Stimulated activated CD4-positive, alpha-beta T cell treated with anti-CD3 and anti-CD28 coated beads, TNF-alpha, amount 100 ng/mL, for 24 hours (primary cell): Measurements from ENCODE around the gene KIF21A.

Source experiments
- DNase-seq, 3 experiments: peaks; one replicate each; pipeline ENCODE4 v3.0.0-alpha.2; 2020; ENCODE audit warnings: low read depth in 3 of 3

KIF21A gene

DNA sequence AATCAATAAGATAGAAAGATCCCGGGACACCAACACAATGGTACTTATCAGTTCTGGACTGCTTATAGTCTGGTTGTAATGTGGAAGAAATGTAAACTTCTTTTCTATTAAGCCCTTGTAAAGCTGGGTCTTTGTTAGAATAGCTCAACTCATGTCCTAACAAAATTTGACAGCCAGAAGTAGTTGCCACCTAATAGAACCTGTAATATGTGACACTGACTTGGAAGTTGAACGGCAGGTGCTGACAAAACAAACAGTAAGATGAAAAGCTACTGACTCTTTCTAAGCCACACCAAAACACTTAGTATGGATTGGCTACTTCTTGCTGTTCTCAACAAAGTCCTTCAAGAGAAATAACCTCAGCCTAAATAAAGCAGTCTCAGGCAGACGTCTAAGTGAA is 56.6 kb downstream of the KIF21A start:
- no peak for DNase-seq

DNA sequence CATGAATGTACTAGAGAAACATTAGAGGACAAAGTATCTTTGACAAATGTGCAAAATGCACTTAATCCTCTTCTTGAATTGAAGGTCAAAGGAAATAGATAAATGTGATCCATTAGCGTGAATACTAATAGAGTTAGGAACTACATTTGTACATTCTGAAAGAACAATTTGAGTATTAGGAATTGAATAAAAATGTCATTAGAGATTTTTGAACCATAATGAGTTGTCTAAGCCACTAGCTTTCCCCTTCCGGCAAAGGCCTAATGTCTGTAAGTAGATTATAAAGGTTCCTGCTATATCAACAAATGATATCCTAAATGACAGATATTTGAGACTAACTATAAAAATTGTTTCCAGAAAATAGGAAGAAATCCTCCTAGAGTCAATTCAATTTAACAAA is 59.8 kb downstream of the KIF21A start:
- DNase-seq = no peak

DNA sequence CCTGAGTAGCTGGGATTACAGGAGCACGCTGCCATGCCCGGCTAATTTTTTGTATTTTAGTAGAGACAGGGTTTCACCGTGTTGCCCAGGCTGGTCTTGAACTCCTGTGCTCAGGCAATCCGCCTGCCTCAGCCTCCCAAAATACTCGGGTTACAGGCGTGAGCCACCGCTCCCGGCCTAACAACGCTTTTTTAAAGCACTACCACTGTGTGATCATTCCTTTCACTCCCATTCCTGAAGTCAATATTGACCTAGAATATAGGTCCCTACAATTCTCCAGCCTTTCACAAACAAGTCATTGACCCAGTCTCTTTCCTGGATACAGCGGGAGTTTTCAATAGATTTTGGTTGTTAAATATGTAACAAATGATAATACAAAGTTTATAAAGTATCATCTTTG is 62.8 kb downstream of the KIF21A start:
- DNase-seq = no peak

DNA sequence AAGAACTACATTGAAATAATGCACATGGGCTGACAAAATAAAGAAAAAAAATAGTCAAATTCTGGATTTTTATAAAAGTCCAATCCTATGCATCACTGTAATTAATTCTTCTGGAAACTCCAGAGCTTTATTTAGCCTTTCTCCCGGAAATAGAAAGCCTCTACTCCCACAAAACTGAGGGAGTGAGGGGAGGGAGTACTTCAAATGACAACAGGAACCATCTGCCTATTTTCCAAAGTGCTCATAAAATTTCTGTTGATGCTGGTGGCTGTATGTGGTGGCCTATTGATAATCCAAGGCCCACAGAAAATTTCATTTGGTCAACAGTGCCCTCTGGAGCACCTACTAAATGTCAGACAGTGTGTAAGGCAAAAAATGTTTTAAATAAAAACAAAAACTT is 64.6 kb downstream of the KIF21A start:
- DNase-seq = no peak

DNA sequence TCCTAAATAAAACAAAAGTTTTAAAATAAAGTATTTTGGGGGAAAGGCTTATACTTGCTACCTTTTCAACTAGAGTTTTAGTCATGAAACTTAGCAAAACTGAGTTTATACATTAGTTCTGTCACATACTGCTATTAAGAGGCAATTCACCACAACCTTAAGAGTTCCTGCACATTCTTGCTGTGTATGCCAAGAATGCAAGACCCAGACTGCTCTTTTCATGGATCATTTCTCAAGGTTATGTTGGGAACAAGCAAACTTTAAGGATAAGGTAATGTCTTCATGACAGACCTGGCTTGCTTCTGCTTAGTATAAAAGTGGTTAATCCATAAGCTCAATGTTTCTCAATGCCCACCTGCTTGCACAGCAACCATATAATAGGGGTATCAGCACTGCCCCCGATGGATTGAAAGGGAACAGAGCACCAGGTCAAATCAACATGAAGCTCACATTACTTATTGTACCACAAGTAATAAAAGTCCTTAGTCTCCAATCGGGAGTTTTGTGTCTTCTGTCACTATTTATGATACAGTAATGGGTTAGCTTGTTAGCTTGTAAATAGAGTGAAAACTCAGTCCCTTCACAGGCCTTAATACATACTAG is 67.6 kb downstream of the KIF21A start:
- no peak for DNase-seq

DNA sequence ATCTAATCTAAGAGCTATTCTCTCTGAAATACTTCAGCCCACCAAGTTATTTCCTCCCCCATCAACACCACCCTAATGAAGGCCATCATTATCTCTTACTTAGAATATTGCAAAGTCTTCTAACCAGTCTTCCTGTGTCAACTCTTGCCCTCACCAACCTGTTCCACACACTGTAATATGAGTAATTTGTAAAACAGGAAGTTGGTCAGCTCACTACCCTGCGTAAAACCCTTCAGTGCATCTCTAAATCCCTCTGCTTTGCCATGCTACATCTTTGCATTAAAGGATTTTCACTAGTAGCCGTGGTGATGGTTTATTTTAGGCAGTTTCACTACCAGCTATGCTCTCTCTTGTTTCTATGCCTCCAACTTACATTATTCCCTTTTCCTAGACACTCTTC is 70.0 kb downstream of the KIF21A start:
- no peak for DNase-seq

DNA sequence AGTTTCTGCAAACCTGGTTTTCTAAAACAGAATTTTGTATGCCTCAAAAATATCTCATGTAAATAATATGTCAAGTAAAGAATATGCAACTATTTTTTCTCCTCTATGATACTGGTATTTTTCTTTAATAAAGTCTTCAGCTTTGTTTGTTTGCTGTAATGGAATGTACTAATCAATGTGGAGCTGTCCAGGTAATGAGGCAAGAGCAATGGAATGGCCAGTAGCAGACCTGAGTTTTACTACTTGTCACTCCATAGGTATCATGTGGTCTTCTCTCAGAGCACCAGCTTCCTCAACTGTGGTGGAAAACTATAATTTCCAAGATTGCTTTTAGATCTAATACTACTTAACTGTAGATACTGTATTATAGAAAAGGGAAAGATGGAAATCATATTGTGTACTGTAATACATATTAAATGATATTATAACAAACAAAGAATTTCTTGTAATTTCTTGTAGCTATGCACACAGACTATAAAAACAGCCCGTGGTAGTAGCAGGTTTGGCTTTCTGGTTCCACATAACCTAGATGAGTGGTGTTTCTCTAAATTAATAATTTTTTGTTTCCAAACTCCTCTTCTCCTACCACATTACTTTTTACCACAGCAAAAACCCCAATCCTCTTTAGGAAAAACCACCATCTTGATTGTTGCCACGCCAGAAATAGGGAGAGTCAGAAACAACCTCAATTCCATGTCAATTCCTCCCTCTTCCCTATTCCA is 70.6 kb downstream of the KIF21A start:
- DNase-seq = no peak

DNA sequence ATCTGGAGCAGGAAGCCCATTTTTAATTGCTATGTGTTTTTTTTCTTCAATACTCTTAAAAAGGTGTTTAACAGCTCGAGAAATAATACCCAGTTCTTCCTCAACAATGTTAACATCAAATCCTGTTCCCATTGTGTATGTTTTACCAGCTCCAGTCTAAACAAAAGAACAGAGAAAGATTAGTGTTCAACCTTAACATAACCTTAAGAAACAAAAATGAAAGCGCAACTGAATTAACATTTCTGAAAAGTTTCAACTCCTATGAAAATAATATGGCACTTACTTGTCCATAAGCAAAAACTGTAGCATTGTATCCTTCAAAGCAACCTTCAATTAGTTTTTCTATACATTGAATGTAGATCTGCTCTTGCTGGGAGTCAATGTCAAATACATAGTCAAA is 73.2 kb downstream of the KIF21A start:
- DNase-seq = no peak

DNA sequence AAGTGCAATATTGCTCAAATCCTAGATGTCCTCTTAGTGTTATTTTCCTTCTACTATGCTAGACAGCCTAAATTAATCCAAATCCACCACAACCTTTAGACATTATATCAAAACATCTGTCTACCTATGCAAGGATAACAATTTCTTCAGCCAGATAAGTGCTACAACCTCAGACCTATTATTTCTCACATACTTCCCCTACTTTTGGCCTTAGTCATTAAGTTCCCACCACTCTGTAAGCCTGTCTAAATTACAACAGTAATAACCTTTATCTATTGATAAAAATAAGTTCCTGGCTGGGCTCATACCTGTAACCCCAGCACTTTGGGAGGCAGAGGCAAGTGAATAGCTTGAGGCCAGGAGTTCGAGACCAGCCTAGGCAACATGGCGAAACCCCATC is 74.0 kb downstream of the KIF21A start:
- no peak for DNase-seq

DNA sequence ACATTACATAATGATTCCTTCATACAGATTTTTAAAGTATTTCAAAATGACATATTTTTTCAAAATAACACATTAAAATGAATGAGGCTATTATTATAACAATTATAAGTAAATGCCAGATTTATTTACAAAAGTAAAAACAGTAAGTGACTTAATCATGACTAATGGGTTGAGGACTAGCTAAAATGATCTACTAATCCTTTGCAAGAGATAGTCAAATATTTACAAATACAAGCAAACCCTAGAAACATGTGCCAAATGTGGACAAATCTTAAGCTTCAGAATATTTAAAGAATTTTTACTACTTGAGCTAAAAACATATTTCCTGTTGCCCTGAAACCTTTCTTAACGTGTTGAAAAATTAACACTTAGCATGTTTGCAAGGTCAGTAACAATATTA is 74.8 kb downstream of the KIF21A start:
- no peak for DNase-seq

DNA sequence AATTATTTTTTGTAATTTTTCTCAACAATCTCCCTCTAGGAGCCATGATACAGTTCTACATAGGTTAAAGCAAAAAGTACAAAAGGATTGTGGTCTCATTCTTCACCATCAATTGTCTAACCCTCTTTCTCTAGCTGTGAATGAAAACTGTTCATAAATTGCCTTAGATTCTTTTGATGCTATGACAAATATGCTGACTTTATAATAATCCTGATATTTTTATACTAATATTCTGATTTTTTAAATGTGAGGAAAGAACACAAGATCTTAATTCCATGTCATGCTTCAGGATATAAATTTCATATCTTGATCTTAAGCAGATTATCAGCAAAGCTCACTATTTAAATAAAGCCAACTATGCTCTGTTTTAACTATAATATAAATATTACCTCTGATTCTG is 75.4 kb downstream of the KIF21A start:
- DNase-seq = no peak

DNA sequence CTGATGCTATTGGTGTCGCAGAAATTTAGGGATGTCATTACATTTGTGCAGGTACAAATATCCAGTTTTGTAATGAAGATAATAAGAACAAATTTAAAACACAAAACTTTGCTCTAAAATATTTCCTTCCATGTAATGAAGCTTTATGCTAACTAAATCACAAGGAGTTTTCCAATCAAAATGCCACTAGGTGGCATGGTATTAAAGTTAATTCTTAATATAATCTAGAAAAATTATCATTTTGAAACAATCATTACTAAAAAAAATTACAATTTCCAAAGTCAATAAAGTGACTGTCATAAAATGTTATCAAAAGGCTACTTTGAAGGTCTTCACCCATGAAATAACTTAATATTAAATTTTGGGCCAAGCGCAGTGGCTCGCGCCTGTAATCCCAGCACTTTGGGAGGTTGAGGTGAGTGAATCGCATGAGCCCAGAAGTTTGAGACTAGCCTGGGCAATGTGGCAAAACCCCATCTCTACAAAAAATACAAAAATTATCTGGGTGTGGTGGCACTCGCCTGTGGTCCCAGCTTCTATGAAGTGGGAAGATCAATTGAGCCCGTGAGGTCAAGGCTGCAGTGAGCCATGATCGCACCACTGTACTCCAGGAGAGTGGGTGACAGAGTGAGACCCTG is 77.4 kb downstream of the KIF21A start:
- DNase-seq = no peak

DNA sequence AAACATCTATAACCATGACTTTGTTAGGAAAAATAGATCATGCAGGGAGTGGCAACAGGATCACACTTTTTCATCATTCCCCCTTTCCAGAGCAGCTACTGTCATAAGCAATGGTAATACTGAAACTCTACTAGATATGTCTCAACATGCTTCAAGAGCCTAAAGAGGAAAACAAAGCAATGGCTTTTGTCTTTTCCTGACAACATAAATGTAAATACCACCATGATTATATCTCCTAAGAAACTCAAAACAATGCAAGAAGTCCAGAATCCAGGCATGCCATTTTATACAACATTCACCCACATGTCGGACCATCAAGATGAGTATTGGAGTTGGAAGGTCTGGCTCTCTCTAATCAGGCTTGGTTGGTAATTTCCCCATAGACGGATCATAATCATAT is 78.7 kb downstream of the KIF21A start:
- no peak for DNase-seq

DNA sequence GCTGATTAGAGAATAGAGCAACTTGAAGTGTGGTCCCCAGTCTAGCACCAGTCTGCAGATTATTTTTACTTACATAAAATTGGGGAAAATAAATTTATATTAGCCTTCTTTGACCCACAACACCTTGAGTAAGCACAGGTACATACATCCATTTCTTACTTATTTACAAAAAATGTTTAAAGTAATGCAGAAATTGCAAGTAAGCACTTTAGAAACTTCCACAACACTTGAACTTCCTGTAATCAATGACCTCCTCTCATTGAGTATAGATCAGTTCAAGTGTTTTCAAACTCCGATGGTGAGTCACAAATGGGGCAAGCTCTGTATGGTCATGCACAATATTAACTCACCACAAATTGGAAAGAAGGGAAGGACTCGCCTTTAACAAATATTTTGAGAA is 83.3 kb downstream of the KIF21A start:
- no peak for DNase-seq

DNA sequence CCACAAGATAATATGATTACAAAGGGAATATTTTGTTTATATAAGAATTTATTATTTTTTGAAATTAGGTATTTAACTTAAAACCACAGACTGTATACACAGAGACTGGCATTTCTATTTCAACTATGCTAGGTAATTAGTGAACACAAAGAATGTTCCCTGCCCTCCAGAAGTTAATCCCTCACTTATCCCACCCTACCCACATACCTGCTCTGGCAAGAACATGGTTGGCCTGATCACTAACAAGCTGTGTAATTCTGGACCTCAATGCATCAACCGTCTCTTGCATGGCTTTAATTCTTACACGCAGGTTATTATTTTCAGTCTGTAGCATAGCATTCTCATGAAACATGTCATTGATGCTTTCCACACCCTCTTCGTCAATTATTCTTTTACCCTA is 85.9 kb downstream of the KIF21A start:
- no peak for DNase-seq

DNA sequence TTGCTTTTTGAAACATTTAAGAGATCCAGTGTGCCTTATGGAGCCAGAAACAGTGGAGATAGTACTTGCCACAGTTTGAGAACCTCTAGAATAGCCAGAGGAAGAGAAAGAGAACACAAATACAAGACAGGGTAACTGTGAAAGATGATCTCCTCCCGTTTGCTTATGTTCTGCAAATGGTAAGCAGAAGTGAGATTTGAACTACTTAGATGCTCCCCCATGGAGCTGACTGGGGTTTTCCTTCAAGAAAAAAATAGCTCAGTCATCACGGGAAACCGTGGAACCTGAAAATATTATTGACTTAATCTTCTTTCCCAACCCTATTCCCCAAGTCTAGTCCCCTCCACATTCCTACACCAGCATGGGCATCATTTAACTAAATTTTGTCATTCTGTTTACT is 87.1 kb downstream of the KIF21A start:
- DNase-seq = no peak

DNA sequence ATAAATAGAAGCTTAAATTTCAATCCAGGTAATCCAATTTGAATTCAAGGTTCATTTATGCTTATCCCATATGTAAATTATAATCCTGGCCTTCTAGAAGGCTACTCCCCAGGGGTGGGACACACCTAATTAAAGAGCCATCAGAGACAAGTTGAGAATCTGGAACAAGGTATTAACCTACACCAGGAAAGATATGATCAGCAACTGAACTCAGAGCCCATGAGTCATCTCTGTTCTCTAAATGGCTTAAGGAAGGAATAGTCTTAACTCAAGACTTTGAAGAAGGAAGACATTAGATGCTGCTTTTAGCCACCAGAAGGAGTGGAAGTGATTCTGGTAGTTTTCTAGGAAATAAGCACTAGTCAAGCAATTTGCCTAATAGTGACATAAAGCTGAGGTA is 88.0 kb downstream of the KIF21A start:
- DNase-seq = no peak

DNA sequence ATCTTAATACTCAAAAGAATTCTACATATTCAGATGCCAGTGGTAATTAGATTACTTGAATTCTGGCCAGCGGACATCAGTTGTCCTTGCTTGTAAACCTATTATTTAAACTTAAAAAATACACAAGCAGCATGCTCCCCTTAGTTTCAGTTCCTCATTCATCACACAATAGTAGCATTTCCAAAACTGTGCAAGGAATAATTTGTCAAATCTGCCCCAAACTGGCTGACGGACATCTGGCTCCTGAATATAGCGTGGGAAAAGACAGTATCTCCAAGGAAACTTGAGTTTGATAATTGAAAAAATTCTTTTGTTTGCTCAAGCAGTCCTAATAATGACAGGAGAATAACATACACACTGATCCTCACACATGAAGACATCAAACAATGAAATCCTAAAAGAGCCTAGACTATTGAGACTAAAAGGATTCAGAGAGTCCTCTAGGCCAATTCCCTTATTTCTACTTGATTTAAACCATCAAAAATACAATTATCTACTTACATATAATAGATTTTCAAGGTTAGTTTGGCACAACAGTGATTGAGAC is 90.4 kb downstream of the KIF21A start:
- DNase-seq = no peak

DNA sequence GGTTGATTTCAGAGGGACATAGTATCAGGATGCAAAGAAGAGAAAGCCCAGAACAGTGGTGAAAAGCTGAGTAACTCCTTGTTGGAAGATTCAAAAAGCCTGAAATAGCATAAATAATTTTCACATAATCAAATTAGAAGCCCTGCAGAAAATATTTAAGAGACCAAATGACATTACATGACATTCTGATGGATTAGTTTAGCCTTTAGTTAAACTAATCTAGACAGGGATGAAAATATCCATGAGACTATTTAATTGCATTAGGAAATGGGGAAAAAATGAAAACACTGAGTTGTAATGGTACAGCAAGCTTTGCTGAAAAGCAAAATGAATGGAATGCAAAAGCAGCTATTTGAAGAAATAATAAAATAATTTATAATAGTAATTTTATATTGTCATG is 91.8 kb downstream of the KIF21A start:
- no peak for DNase-seq

DNA sequence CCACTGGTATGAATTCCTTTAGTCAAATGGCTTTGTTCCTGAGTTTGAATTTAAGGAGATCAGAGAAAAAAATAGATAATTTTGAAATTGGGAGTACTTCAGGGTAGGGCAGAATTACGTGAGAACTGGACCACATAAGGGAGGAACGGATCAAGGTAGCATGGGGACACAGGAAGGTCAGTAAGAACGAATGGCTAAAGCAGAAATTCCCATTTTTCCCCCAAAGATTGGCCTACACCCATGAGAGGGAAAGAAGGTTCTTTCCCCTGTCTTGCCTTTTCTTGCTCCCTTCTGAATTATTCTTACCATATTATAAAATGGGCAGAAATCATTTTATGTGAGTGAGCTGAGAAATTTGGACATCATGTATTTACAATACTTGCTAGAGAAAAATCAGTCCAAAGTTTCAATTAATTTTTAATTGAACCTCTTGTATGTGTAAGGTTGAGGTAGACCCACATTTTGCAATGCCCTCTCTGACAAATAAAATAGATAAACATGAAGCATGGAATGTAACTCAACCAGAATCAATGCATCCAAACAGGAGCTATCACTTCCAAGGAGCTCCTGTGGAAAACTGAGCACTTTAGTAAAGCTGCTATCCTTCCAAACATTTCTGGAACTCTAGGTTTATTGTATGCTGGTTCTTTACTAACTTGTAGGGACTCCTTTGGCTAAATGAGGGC is 93.8 kb downstream of the KIF21A start:
- DNase-seq = no peak

DNA sequence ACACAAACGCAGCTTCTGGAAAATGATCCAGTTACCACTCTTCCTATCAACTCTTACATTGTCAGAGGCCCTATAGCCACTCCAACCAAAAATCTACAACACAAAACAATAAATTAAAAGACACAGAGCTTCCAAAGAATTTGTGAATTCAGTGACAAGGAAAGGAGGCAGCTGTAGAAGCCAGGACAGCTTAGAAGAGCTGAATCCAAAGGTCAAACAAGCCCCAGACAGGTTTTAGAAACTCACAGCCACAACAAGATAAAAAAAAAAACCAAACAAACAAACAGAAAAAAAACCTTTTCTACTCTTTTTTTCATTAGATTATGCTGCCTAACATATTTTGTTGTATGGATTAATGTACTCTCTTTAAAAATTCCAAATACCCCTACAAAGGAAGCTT is 94.4 kb downstream of the KIF21A start:
- DNase-seq = no peak

DNA sequence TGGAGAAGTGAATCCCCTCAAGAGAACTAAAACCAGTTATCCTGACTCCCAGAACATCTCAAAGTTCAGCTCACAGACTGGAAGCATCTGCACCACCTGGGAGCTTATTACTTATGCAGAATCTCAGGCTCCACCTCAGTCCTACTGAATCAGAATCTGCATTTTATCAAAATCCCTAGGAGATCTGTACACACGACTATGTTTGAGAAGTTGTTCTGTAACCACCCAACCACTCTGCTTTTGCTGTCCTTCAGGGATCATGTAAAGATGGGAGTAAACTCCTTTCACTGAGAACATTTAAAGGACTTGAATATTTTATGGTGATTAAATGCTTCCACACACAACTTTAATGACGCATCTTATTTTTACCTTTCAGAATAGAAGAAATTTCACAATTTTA is 98.0 kb downstream of the KIF21A start:
- DNase-seq = no peak

DNA sequence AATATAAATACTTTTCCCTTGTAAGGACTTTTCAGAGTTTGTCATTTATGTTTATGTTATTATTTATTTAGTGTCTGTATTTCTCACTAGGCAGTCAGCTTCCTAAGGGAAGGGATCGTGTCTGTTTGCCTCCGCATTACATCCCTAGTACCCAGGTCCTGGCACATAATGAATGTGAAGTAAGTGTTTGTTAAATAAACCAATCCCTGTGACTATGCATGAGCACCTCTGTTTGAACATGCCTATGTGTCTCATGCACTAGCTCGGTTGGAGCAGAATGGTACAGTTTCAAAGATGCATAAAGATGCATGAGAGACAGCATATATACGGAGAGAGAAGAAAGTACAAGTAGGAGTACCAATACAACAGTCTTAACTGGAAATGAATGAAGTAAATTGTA is 99.3 kb downstream of the KIF21A start:
- no peak for DNase-seq
